WTC11 (cell line): ENCODE results near the gene HNRNPAB.

Experiments used
- ATF1 ChIP-seq: sonication (generic); formaldehyde crosslinking; IDR thresholded peaks from 2 replicates; pipeline ENCODE4 v1.8.1; 2023; ENCODE audit warnings: mild to moderate bottlenecking, moderate library complexity, missing genetic modification reagents
- IRF2 ChIP-seq: sonication (generic); formaldehyde crosslinking; IDR thresholded peaks from 2 replicates; pipeline ENCODE4 v1.8.0; 2022; ENCODE audit warnings: low read depth, missing genetic modification reagents, borderline replicate concordance
- NR2C2 ChIP-seq: sonication (generic); formaldehyde crosslinking; IDR thresholded peaks from 2 replicates; pipeline ENCODE4 v1.8.0; 2022; ENCODE audit warnings: mild to moderate bottlenecking, missing genetic modification reagents
- ZBTB21 ChIP-seq: sonication (generic); formaldehyde crosslinking; IDR thresholded peaks from 2 replicates; pipeline ENCODE4 v1.8.1; 2023; ENCODE audit warnings: mild to moderate bottlenecking, missing genetic modification reagents, borderline replicate concordance
- ZNF317 ChIP-seq: sonication (generic); formaldehyde crosslinking; IDR thresholded peaks from 2 replicates; pipeline ENCODE4 v1.8.1; 2023; ENCODE audit warnings: low read depth, mild to moderate bottlenecking, moderate library complexity, missing genetic modification reagents, borderline replicate concordance
- ZNF671 ChIP-seq: fragments of 250-450 bp; sonication (Bioruptor Pico); IDR thresholded peaks from 2 replicates; pipeline ENCODE4 v1.8.0; 2021; ENCODE audit warnings: mild to moderate bottlenecking
- TF ChIP-seq, protein P1 (sequence below): sonication (generic); formaldehyde crosslinking; conservative IDR thresholded peaks from 2 replicates; pipeline ENCODE4 v1.8.1; 2022; ENCODE audit warnings: mild to moderate bottlenecking, missing genetic modification reagents
- TF ChIP-seq, protein P2 (sequence below): sonication (generic); formaldehyde crosslinking; IDR thresholded peaks from 2 replicates; pipeline ENCODE4 v1.8.1; 2023; ENCODE audit warnings: mild to moderate bottlenecking, missing genetic modification reagents

DNA sequence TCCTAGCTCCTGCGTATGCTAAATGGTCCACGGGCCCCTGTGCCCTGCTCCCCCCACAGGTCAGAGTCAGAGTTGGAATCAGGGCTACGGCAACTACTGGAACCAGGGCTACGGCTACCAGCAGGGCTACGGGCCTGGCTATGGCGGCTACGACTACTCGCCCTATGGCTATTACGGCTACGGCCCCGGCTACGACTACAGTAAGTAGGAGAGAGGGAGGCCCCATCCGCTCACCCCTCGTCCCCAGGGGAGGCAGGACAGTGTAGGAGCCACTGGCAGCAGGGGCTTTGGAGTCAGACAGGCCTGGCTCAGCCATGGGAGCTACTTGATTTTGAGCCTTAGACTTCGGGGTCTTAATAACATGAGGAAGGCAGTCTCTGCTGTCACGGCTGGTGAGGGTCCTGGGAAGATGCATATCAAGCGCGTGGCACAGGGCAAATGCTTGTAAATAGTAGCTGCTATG lies 5.8 kb downstream of the HNRNPAB start:
- no peak for TF ChIP-seq IRF2 (CRISPR knock-in tag)
- TF ChIP-seq, protein P1, sequence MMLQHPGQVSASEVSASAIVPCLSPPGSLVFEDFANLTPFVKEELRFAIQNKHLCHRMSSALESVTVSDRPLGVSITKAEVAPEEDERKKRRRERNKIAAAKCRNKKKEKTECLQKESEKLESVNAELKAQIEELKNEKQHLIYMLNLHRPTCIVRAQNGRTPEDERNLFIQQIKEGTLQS, result no peak
- TF ChIP-seq NR2C2, result no peak
- TF ChIP-seq ZBTB21 (CRISPR knock-in tag), result no peak
- no peak for TF ChIP-seq ZNF317 (CRISPR knock-in tag)
- TF ChIP-seq, protein P2, sequence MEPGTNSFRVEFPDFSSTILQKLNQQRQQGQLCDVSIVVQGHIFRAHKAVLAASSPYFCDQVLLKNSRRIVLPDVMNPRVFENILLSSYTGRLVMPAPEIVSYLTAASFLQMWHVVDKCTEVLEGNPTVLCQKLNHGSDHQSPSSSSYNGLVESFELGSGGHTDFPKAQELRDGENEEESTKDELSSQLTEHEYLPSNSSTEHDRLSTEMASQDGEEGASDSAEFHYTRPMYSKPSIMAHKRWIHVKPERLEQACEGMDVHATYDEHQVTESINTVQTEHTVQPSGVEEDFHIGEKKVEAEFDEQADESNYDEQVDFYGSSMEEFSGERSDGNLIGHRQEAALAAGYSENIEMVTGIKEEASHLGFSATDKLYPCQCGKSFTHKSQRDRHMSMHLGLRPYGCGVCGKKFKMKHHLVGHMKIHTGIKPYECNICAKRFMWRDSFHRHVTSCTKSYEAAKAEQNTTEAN (CRISPR knock-in tag), result no peak
- no peak for TF ChIP-seq ZNF671
- TF ChIP-seq ATF1 (CRISPR knock-in tag), result no peak
